ENCODE data around the gene RALY.

RALY gene

DNA sequence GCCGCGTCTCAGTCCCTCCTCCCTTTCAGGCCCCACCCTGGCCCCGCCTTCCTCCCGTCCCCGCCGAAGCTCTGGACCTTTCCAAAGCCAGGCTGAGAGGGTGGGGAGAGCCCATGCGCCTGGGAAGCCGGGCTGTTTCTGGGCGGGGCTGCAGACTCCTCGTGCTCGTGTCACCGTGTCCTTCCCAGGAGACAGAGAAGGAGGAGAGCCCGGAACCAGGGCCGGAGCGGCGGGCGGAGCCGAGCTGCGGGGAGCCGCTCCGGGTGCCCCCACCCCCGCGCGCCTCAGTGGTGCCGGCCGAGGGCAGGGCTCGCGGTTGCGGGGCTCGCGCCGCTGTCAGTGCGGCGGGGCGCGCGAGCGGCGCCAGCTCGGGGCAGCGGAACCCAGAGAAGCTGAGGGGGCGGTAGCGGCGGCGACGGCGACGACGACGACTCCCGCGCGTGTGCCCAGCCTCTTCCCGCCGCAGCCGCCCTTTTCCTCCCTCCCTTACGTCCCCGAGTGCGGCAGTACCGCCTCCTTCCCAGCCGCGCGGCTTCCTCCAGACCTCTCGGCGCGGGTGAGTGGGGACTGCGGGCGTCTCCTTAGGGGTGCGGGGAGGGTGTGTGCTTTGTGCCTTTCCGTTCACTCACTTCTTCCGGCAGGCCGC lies at the start of gene RALY:
TSS of gene RALY (plus strand) at position 336 of the 646 bp plus-strand sequence. CDS start 78,164 bp downstream, outside the sequence.
- DNase-seq (ENCODE audit: low read depth), result peak; percentile 89

DNA sequence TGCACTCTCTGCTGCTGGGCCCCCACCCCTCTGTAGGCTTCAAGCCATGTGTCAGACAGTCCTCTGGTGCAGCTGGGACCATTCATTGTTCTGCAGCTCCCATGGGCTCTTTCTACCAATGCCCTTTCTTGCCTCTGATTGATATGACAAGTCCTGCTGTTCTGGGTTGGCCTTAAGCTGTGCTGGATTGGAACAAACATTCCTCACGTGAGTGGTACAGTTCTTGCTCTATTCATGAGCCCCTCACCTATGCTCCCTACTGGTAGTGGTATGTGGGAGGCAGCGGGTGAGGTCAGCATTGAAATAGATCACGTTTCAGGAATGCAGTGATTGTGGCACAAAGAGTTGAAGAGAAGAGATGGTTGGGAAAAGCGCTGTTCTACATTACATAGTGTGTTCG lies 48.8 kb upstream of the RALY start:
- DNase-seq (ENCODE audit: low read depth), result no peak

DNA sequence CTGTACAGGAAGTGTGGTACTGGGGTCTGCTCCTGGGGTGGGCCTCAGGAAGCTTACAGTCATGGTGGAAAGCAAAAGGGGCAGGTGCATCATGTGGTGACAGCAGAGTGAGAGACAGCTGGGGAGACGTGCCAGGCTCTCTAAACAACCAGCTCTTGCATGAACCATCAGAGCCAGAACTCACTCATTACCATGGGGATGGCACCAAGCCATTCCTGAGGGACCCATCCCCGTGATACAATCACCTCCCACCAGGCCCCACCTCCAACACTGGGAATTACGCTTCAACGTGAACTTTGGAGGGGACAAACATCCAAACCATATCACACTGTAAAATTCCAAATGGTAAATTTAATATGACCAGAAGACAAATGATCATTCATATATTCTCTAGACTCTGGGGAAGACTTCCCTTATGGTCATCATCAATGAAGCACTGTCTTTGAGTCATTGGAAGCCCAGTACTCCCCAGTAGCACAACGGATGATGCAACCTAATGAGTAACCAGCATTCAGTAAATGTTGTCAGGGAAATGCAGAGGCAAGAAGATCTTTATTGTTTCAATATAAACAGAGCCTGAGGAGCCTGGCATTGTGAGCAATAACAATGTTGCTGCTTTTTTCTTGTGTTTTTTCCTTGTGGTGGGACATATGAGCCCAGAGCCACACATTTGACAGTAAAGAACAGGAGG lies 48.2 kb upstream of the RALY start:
- DNase-seq (ENCODE audit: low read depth), result no peak

DNA sequence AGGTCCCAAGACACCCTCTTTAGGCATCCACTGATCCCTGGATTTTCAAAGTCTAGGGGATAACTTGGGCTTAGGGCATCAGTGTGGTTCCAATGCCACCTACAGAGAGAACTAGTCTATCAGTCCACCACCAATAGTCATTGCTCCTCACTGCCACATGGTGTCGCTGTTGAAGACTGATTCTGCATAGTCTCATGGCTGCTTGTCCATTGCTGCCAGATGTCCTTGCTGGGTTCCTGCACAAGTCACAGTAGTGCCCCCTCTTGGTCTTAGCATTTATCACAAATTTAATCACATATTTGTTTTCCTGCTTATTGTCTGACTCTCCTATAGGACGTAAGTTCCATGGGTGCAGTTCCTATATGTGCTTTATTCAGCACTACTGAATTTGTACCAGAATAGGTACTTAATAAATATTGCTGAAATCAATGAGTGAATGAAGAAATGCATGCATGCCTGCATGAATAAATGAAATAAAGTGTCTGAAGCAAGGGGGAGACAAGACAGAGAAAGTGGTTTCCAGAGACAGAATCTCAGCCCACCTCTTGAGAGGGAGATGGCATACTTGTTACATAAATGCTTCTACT lies 45.9 kb upstream of the RALY start:
- DNase-seq (ENCODE audit: low read depth), result no peak

DNA sequence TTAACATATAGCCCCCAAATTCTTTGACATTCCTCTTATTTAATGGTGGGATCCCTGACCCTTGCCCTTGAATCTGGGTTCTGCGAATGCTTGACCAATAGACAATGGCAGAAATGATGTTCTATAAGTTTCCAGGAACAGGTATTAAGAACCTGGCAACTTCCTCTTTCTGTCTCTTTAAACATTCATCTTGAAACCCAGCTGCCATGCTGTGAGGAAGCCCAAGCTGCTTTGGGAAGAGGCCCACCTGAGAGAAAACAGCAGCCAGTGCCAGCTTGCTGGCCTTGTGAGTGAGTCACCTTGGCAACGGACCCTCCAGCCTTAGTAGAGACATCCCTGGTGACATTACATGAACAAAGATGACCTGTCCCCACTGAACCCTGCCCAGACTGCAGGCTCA lies 45.2 kb upstream of the RALY start:
- DNase-seq (ENCODE audit: low read depth), result no peak

DNA sequence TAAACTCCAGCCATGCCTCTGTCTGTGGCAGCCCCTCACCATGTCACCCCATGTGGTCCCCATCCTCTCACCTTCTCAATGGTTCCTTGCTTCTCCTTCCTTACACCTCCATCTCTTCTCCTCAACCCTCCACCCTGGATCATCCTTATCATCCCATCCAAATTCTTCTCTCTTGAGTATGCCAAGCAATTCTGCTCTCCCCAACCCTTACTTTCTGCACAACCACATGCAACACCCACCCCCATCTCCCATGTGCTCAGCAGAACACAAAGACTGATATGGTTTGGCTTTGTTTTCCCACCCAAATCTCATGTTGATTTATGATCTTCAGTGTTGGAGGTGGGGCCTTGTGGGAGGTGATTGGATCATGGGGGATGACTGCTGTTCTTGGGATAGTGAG lies 42.5 kb upstream of the RALY start:
- DNase-seq (ENCODE audit: low read depth), result no peak

DNA sequence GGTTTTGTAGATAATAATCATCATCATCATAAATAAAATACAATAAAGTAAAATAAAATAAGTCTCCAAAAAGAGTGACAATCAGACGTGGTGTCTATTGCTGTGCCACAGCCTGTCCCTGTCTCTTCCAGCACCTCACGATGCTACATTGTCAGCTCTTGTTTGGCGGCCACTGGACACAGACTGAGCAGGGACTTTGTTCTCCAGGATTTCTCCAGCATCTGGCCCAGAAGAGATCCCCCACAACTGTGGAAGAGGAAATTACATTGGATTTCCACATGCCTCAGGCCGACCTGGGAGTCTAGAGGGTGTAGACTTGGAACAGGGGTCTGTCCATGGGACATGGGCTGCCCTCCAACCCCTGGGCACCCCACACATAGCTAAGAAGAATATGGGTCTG lies 39.2 kb upstream of the RALY start:
- no peak for DNase-seq (ENCODE audit: low read depth)

DNA sequence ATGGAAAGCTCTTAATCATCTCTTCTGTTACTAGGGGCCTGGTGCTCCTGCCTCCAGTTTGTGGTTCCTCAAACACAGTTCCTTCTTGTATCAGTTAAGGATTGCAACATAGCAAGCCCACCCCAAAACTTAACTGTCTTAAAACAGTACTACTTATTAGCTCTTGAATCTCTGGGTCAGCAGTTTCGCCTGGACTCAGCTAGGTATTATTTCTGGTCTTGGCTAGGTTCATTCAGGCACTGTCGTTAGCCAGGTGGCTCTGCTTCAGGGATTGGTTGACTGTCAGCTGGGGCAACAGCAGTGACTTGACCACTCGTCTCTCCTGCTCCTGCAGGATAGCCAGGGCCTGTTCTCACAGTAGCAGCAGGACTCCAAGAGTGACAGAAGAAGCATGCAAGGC lies 30.0 kb upstream of the RALY start:
- DNase-seq (ENCODE audit: low read depth), result no peak

DNA sequence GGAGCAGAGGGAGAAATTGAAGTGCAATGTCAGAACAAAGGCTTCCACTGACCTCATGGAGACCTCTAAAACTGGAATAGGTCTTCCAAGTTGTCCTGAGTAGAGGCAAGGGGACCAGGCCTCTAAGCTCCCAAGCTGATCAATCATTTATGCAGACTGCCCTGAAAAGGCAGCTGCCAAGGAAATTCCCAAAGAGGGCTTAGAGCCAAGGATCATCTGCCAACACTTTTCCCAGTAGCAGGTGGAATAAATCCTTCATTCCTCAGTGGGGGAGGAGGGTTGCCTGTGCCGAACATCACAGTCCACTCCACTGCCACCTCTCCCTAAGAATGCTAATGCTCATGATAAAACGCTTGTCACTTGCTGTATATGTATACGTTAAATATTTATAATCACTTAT lies 29.3 kb upstream of the RALY start:
- DNase-seq (ENCODE audit: low read depth), result no peak

DNA sequence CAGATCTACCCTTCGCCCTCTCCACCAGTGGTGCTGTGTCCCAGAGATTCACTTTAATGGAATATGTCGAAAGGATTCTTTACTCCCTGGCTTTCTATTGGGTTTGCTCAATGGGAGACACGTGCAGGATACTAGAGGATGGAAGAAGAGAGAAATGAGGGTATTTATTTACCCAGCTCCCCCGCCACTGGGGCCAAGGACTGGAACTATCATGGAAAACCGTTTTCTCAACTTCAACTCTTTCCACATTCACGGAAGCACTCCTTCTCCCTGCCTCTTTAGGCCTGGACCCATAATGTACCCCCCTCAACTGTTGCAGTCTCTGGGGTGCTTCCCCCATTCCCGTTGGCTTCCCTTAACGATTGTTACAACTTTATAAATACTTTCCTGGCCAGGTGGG lies 26.6 kb upstream of the RALY start:
- no peak for DNase-seq (ENCODE audit: low read depth)

DNA sequence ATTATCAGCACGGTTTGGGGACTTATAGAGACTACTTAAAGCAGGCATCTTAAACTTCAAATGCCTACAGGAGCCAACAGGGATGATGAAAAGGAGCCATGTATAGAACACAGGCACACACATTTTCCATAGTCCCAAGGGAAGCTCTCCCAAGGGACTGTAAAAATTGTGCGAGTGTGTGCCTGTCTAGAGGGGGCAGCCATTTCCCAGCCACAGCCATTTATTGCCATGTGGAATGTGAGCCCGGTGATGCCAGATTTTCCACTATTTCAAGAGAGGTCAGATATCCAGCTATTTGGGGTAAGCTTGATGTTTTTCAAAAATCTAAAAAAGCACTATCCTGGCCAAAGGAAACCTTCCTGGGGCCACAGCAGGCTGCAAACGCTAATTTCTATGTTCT lies 24.1 kb upstream of the RALY start:
- DNase-seq (ENCODE audit: low read depth), result no peak

DNA sequence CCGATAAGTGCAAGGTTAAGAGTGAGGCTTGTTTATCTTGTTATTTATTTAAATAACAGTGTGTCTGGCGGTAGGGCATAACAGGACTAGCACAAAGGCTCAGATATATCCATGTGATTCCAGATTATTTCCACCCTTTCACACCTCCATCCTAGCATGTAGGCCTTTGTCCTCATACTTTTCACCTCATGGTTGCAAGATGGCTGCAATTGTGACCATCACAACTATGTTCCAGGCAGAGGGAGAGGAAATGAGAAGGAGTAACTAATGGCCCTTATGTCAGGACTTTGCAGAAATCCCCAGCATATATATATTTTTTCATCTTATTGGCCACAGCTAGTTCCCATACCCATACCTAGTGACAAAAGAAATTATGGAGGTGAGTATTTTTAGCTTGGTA lies 23.5 kb upstream of the RALY start:
- DNase-seq (ENCODE audit: low read depth), result no peak

DNA sequence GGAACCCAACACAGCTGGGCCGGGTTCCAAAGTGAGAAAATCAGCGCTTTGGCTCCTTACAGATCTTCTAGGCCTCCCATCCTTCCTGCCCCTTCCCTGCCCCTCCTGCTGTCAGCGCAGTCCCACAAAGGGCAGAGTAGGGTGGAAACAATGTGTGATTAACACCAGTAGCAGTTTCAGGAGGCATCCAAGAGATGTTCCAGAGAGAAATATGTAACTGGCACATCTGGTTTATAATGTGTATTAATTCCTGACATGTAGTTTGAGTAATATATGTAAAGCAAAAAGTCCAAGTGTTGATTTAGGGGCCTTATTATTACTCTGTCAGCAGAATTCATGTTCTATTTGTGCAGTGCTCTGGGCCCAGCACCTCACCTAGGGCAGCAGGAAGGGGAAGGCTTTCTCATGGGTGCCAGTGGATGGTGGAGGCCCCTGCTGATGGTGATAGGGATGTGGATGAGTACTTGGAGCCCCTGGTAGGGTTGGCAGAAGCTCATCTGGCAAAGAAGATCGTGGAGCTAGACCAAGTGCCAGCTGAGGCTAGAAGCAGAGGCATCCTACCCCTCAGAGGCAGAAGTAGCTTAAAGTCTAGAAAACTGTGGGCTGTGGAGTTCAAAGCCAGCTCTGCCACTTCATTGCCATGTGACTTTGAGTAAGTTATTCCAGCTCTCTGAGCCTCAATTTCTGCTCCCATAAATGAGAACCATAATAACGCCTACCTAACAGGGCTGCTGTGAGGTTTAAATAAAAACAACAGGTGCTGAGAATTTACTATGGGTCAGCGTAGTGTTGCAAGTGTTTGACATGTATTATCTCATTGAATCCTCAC lies 22.4 kb upstream of the RALY start:
- DNase-seq (ENCODE audit: low read depth), result no peak

DNA sequence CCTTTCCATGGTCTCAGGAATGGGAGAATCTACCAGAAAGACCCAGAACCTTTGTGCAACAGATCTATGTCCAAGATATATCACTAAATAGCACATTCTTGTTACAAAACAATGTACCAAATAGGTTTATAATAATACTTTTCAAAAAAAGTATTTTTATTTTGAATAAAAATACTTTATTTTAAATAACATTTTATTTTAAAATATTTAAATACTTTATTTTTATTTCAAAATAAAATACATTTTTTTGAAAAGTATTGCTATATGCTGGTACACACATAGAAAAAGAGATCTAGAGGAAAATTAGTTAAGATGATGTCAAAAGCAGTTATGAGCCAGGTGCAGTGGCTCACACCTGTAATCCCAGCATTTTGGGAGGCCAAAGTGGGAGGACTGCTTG lies 16.8 kb upstream of the RALY start:
- DNase-seq (ENCODE audit: low read depth), result no peak

DNA sequence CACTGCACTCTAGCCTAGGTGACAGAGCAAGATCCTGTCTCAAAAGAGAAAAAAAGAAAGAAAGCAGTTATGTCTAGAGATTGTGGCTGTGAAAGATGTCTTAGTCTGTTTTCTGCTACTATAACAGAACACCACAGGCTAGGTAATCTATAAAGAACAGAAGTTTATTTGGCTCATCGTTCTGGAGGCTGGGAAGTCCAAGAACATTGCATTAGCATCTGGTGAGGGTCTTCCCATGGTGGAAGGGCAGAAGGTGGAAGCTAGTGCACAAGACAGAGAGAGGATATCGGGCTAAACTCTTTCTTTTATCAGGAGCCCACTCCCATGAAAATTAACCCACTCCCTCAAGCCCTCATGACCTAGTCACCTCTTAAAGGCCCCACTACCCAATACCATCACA lies 16.2 kb upstream of the RALY start:
- DNase-seq (ENCODE audit: low read depth), result no peak

DNA sequence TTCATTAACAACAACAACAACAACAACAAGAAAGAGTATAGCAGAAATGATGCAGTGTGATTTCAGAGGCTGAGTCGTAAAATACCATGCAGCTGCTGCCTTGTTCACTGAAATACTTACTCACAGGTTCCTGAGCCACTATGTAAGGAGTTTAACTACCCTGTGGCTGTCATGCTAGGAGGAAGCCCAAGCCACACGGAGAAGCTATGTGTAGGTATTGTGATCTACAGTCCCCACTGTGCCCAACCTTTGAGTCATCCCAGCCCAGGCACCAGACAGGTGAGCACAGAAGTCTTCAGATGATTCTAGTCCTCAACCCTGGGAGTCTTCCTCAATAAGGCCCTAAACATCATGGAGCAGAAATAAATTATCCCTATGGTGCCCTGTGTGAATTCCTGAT lies 14.6 kb upstream of the RALY start:
- no peak for DNase-seq (ENCODE audit: low read depth)

DNA sequence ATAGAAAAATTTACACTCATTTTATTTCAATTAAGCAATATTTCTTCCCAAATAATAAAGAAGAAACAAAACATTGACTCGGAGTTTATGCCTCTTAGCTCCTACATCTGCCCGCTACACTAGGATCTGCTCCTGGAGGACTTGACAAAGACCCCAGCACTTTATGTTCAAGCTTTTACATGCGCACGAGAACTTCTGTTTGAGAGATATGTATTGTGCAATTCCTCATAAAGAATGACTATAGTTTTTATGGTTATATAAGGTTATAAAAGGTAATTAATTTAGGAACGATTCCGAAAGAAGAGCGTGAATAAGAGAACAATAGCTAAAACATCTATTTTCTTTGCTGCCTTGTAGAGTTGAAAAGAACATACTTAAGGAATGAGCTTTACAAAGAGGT lies 12.4 kb upstream of the RALY start:
- no peak for DNase-seq (ENCODE audit: low read depth)

DNA sequence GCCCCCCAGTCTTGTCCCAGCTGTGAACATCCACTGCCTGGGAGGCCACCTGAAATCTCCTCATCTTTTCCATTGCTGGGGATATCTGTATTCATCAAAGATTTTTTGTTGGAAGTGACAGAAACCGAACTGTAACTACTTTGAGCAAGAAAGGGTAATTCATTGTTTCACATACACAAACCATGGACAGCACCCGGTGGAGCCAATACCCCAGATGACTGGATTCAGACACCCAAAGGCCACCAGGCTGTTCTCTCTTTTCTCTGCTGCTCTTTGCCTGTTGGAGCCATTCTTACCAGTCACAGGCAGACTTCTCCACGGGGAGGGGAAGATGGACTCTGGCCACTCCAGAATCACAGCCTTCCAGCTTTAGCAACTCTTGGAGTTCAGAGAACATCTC lies 11.7 kb upstream of the RALY start:
- DNase-seq (ENCODE audit: low read depth), result no peak

DNA sequence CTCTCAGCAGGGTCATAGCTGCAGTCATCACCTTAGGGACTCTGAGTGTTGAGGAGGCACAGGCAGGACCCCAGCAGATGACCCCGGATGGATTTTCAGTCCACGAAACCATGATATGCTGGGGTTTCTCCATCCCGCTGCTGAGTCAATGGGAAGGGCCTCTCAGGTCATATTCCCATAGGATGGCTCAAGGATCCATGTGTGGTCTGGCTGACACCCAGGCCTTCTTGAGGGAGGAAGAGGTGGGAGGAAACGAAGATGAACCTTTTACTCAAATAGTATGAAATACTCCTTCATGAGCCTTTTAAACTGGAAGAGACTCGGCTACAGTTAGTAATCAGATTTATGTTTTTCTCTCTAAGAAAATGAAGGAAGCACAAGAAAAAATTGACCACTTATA lies 10.3 kb upstream of the RALY start:
- no peak for DNase-seq (ENCODE audit: low read depth)

DNA sequence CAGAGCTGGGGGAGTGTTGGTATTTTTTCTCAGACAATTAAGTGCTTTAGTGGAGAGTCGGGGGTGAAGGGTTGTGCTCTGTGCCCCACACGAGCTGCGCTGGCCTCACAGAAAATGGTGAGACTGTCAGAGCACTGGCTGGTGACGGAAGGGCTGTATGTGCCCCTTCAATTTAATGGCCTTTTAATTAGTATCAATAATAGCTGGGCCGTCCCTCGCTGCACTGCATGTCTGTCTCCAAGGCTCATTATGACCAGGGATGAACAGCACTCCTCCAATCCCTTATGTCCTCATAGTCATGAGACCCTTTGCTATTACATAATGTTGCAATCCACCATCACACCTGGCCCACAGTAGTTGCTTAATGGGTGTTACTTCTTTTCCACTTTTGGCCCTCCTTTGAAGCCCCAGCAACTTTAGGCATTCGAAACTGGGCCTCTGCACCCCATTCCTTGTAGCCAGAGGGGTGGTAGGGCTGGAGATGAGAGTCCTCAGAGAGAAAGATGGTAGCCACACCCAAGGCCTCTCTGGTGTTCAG lies 9.5 kb upstream of the RALY start:
- no peak for DNase-seq (ENCODE audit: low read depth)

DNA sequence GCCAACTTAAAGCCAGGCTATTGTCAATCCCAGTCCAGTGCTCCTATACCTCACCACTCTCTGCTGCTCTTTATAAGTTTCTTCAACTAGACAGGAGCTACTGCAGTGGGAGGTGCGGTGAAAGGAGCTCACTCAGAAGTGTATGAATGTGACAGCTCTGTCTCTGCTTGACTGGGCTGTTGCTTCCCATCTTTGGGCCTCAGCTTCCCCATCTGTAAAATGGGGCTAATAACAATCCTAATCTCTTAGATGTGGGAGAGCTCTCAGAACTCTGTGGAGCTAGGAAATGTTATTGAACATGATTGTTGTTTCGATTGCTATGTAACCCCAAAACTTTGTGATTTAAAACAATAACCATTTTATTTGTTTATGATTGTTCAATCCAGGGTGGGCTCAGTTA lies 8.4 kb upstream of the RALY start:
- no peak for DNase-seq (ENCODE audit: low read depth)

DNA sequence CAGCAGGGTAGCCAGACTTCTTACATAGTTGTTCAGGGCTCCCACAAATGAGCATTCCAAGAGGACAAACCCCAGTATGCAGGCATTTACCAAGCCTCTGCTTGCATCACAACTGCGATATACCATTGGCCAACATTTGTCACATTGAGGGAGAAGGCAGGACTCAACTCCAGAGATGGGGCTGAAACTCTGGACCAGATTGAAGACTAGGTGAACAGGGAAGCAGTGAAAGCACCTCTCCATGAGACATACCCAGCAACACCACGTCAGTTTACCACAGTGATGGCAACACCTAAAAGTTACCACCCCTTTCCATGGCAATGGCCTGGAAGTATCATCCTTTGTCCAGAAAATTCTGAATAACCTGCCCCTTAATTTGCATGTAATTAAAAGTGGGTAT lies 7.9 kb upstream of the RALY start:
- no peak for DNase-seq (ENCODE audit: low read depth)
